T-helper 9 cell (primary cell): ENCODE results near the gene ACOT4.
"Not testable (repeated sequence)": the region's sequence is repeated elsewhere in the genome, so short reads cannot be mapped to it uniquely, and the experiment has no call there.

Experiments
- DNase-seq: peaks from one replicate; pipeline ENCODE4 v3.0.0-alpha.2; 2020
- total RNA-seq, 2 donors: gene quantifications; one replicate each; lab custom pipeline; 2026; lab: John Stamatoyannopoulos, UW

Gene ACOT4
- total RNA-seq, result 0.24 to 0.28 reads per million in 2 donors

GRCh38 chr14:73591690-73592449 lies at the start of gene ACOT4:
ACOT4 (plus strand) TSS chr14:73591873; CDS start chr14:73591960, 87 bp downstream.
- peak; percentile 29 for DNase-seq

- not testable (repeated sequence) for DNase-seq
Observed at GRCh38 chr14:73542961-73543360, 48.7 kb upstream of the ACOT4 start.

GRCh38 chr14:73545353-73545752 lies 46.3 kb upstream of the ACOT4 start:
- not testable (repeated sequence) for DNase-seq

- DNase-seq, result not testable (repeated sequence)
Observed at GRCh38 chr14:73549097-73549496, 42.6 kb upstream of the ACOT4 start.

- DNase-seq, result not testable (repeated sequence)
Observed at GRCh38 chr14:73549889-73550524, 41.7 kb upstream of the ACOT4 start.

- DNase-seq, result no peak
Observed at GRCh38 chr14:73553845-73554244, 37.8 kb upstream of the ACOT4 start.

- not testable (repeated sequence) for DNase-seq
Observed at GRCh38 chr14:73557201-73557600, 34.5 kb upstream of the ACOT4 start.

- DNase-seq, result not testable (repeated sequence)
Observed at GRCh38 chr14:73558238-73558637, 33.4 kb upstream of the ACOT4 start.

GRCh38 chr14:73562256-73562655 lies 29.4 kb upstream of the ACOT4 start:
- DNase-seq, result not testable (repeated sequence)

- DNase-seq, result not testable (repeated sequence)
Observed at GRCh38 chr14:73562696-73563095, 29.0 kb upstream of the ACOT4 start.

- not testable (repeated sequence) for DNase-seq
Observed at GRCh38 chr14:73566431-73566830, 25.2 kb upstream of the ACOT4 start.

GRCh38 chr14:73566935-73567334 lies 24.7 kb upstream of the ACOT4 start:
- DNase-seq, result not testable (repeated sequence)

GRCh38 chr14:73567358-73567757 lies 24.3 kb upstream of the ACOT4 start:
- DNase-seq, result no peak

GRCh38 chr14:73567951-73568885 lies 23.5 kb upstream of the ACOT4 start:
- no peak for DNase-seq

- DNase-seq, result not testable (repeated sequence)
Observed at GRCh38 chr14:73568886-73569184, 22.8 kb upstream of the ACOT4 start.

GRCh38 chr14:73569185-73569958 lies 22.3 kb upstream of the ACOT4 start, which contains the start of gene ACOT2:
ACOT2 (plus strand) TSS chr14:73569213; CDS start chr14:73569241, 28 bp downstream.
- DNase-seq, result peak; percentile 46

GRCh38 chr14:73570913-73571312 lies 20.8 kb upstream of the ACOT4 start:
- DNase-seq, result peak; percentile 25

- DNase-seq, result not testable (repeated sequence)
Observed at GRCh38 chr14:73573034-73573433, 18.6 kb upstream of the ACOT4 start.

- DNase-seq, result not testable (repeated sequence)
Observed at GRCh38 chr14:73573740-73574139, 17.9 kb upstream of the ACOT4 start.

- not testable (repeated sequence) for DNase-seq
Observed at GRCh38 chr14:73574251-73574650, 17.4 kb upstream of the ACOT4 start.

- DNase-seq, result no peak
Observed at GRCh38 chr14:73576391-73576790, 15.3 kb upstream of the ACOT4 start.

- DNase-seq, result not testable (repeated sequence)
Observed at GRCh38 chr14:73577214-73577613, 14.5 kb upstream of the ACOT4 start.
